IMR-90 (cell line): Measurements from ENCODE around the gene BLTP3B. TPM values are rescaled to one million over a fixed set of nuclear protein-coding genes. Genes with fewer than 3 reads are reported as not detected.

Experiments
- ATAC-seq: fragments of 200-7000 bp; cut with Tn5 transposase; 2 replicates; pipeline ENCODE4 v1.9.1; 2020; ENCODE audit warnings: low read depth, mild to moderate bottlenecking, moderate library complexity
- BruUV-seq: library from RNA; stranded (reverse); fragments of 400-500 nt; replicated peaks from 2 replicates; lab custom pipeline; 2021; lab: Mats Ljungman, UMichigan
- CTCF ChIA-PET: fragments of 300-600 bp; formaldehyde crosslinking; extraction: SDS; loops from one replicate; lab custom pipeline; 2021; ENCODE audit warnings: antibody characterized with exemption; lab: Yijun Ruan, JAX
- POLR2A ChIA-PET: fragments of 300-600 bp; sonication (Branson Sonifier 250); formaldehyde crosslinking; loops from one replicate; lab custom pipeline; 2022; ENCODE audit warnings: antibody characterized with exemption; ENCODE audit not compliant: unreplicated experiment; lab: Charles Lee
- DNase-seq: peaks from one replicate; pipeline ENCODE4 v3.0.0; 2013
- H2AFZ ChIP-seq: replicated peaks from 2 replicates; pipeline ENCODE3; 2013; ENCODE audit warnings: low read length, mild to moderate bottlenecking; ENCODE audit not compliant: poor library complexity
- H2AK5ac ChIP-seq: 2 replicates; pipeline ENCODE4 v1.6.1; 2013; ENCODE audit warnings: low read depth, low read length, inconsistent platforms
- H2AK9ac ChIP-seq: replicated peaks from 2 replicates; pipeline ENCODE3; 2013; ENCODE audit warnings: mild to moderate bottlenecking, low read depth, low read length, moderate library complexity; ENCODE audit not compliant: poor library complexity
- H2BK120ac ChIP-seq: 2 replicates; pipeline ENCODE4 v1.6.1; 2013; ENCODE audit warnings: low read depth, low read length, inconsistent platforms
- H2BK15ac ChIP-seq: 3 replicates; pipeline ENCODE4 v1.6.1; 2013; ENCODE audit warnings: low read depth, low read length, inconsistent platforms
- H2BK20ac ChIP-seq: 2 replicates; pipeline ENCODE4 v1.6.1; 2013; ENCODE audit warnings: low read depth, mild to moderate bottlenecking, inconsistent platforms, low read length, moderate library complexity
- H2BK5ac ChIP-seq: 2 replicates; pipeline ENCODE4 v1.6.1; 2013; ENCODE audit warnings: mild to moderate bottlenecking, low read depth, low read length, inconsistent platforms; ENCODE audit not compliant: poor library complexity, severe bottlenecking
- H3K14ac ChIP-seq: replicated peaks from 2 replicates; pipeline ENCODE4 v1.6.1; 2013; ENCODE audit warnings: low read depth, low read length, inconsistent platforms
- H3K18ac ChIP-seq: 2 replicates; pipeline ENCODE4 v1.6.1; 2013; ENCODE audit warnings: low read depth, low read length, control low read depth
- H3K23ac ChIP-seq: 2 replicates; pipeline ENCODE4 v1.6.1; 2013; ENCODE audit warnings: low read depth, low read length, inconsistent platforms
- H3K27ac ChIP-seq: 2 replicates; pipeline ENCODE4 v1.5.1; 2013; ENCODE audit warnings: mild to moderate bottlenecking, control low read depth, low read length; ENCODE audit not compliant: insufficient read depth
- H3K27me3 ChIP-seq: 2 replicates; pipeline ENCODE4 v1.6.1; 2013; ENCODE audit warnings: low read length; ENCODE audit not compliant: control insufficient read depth, insufficient read depth
- H3K36me3 ChIP-seq: 2 replicates; pipeline ENCODE4 v1.6.1; 2013; ENCODE audit warnings: low read length, mixed read lengths; ENCODE audit not compliant: control insufficient read depth, insufficient read depth
- H3K4ac ChIP-seq: 2 replicates; pipeline ENCODE4 v1.6.1; 2013; ENCODE audit warnings: low read depth, low read length, inconsistent platforms
- H3K4me1 ChIP-seq: 2 replicates; pipeline ENCODE4 v1.6.1; 2013; ENCODE audit warnings: low read length, mixed read lengths; ENCODE audit not compliant: control insufficient read depth, insufficient read depth
- H3K4me2 ChIP-seq: 2 replicates; pipeline ENCODE4 v1.6.1; 2013; ENCODE audit warnings: low read depth, mild to moderate bottlenecking, control low read depth, low read length, moderate library complexity
- H3K4me3 ChIP-seq: 2 replicates; pipeline ENCODE4 v1.5.1; 2013; ENCODE audit warnings: low read depth, mild to moderate bottlenecking, control low read depth, low read length, moderate library complexity; ENCODE audit not compliant: insufficient read depth
- H3K56ac ChIP-seq: 2 replicates; pipeline ENCODE4 v1.6.1; 2013; ENCODE audit warnings: low read length, inconsistent platforms; ENCODE audit not compliant: insufficient read depth; ENCODE audit errors: extremely low read depth
- H3K79me1 ChIP-seq, 2 experiments: 2 replicates each; pipeline ENCODE4 v1.6.1; 2013; ENCODE audit warnings: low read length in 2 of 2, inconsistent platforms in 1 of 2, low read depth in 1 of 2
- H3K9ac ChIP-seq: 2 replicates; pipeline ENCODE4 v1.6.1; 2013; ENCODE audit warnings: low read depth, low read length, control low read depth
- H3K9me1 ChIP-seq: 2 replicates; pipeline ENCODE4 v1.6.1; 2013; ENCODE audit warnings: low read length, inconsistent platforms; ENCODE audit not compliant: insufficient read depth
- H3K9me3 ChIP-seq: 2 replicates; pipeline ENCODE4 v1.6.1; 2013; ENCODE audit warnings: low read length; ENCODE audit not compliant: control insufficient read depth, insufficient read depth
- H4K20me1 ChIP-seq: 2 replicates; pipeline ENCODE4 v1.6.1; 2013; ENCODE audit warnings: low read length, inconsistent platforms; ENCODE audit not compliant: insufficient read depth
- H4K5ac ChIP-seq: 2 replicates; pipeline ENCODE4 v1.6.1; 2013; ENCODE audit warnings: mild to moderate bottlenecking, low read depth, low read length, control low read depth
- H4K8ac ChIP-seq, 2 experiments: 2 replicates each; pipeline ENCODE4 v1.6.1; 2013; ENCODE audit warnings: low read depth in 2 of 2, low read length in 2 of 2, control low read depth in 1 of 2, inconsistent platforms in 1 of 2
- H4K91ac ChIP-seq: 2 replicates; pipeline ENCODE4 v1.6.1; 2013; ENCODE audit warnings: low read depth, low read length, inconsistent platforms; ENCODE audit not compliant: insufficient read depth
- BHLHE40 ChIP-seq: fragments of 150-350 bp; IDR thresholded peaks from 2 replicates; pipeline ENCODE4 v1.6.1; 2016; ENCODE audit warnings: mild to moderate bottlenecking, low read depth, low read length
- CEBPB ChIP-seq: IDR thresholded peaks from 2 replicates; pipeline ENCODE4 v1.6.1; 2012; ENCODE audit warnings: low read depth, low read length, improper control_type of control experiment
- CHD1 ChIP-seq: IDR thresholded peaks from 2 replicates; pipeline ENCODE4 v1.6.1; 2012; ENCODE audit warnings: low read depth, low read length, improper control_type of control experiment
- FOS ChIP-seq: fragments of 150-350 bp; IDR thresholded peaks from 2 replicates; pipeline ENCODE4 v1.6.1; 2016; ENCODE audit warnings: low read depth, low read length
- MAZ ChIP-seq: IDR thresholded peaks from 2 replicates; pipeline ENCODE4 v1.6.1; 2012; ENCODE audit warnings: low read depth, mild to moderate bottlenecking, low read length, improper control_type of control experiment, moderate library complexity, borderline replicate concordance
- MXI1 ChIP-seq: IDR thresholded peaks from 2 replicates; pipeline ENCODE4 v1.6.1; 2012; ENCODE audit warnings: low read depth, mild to moderate bottlenecking, low read length, moderate library complexity, borderline replicate concordance
- NFE2L2 ChIP-seq: fragments of 150-350 bp; IDR thresholded peaks from 2 replicates; pipeline ENCODE4 v1.6.1; 2016; ENCODE audit warnings: low read depth, mild to moderate bottlenecking, low read length
- POLR2A ChIP-seq: IDR thresholded peaks from 2 replicates; pipeline ENCODE4 v1.6.1; 2012; ENCODE audit warnings: mild to moderate bottlenecking, low read depth, low read length
- RAD21 ChIP-seq: IDR thresholded peaks from 2 replicates; pipeline ENCODE4 v1.6.1; 2012; ENCODE audit warnings: low read length, improper control_type of control experiment
- RCOR1 ChIP-seq: IDR thresholded peaks from 2 replicates; pipeline ENCODE4 v1.6.1; 2012; ENCODE audit warnings: mild to moderate bottlenecking, low read length, improper control_type of control experiment; ENCODE audit not compliant: insufficient replicate concordance
- RFX5 ChIP-seq: IDR thresholded peaks from 2 replicates; pipeline ENCODE4 v1.8.0; 2012; ENCODE audit warnings: low read depth, mild to moderate bottlenecking, low read length, moderate library complexity
- SMC3 ChIP-seq: fragments of 150-350 bp; IDR thresholded peaks from 2 replicates; pipeline ENCODE4 v1.6.1; 2016; ENCODE audit warnings: low read depth, mild to moderate bottlenecking, antibody characterized with exemption, low read length, moderate library complexity
- USF2 ChIP-seq: fragments of 150-350 bp; IDR thresholded peaks from 2 replicates; pipeline ENCODE4 v1.6.1; 2017; ENCODE audit warnings: mild to moderate bottlenecking, antibody characterized with exemption, low read length, low read depth
- WGBS, 2 experiments: methylation state at CpG; one replicate each; pipeline versions ENCODE4 v1.1.5 to v1.1.7; 2013; ENCODE audit warnings: missing lambda C conversion rate in 2 of 2; ENCODE audit not compliant: insufficient read length in 1 of 2; ENCODE audit errors: extremely low coverage in 2 of 2; 5-methylcytosine and 5-hydroxymethylcytosine counted together
- dilution Hi-C: fragments of 300-500 bp; cut with HindIII; formaldehyde crosslinking; loops from one replicate; pipeline ENCODE4 v1.14.3; 2018; ENCODE audit warnings: low sequenced_read_pairs; ENCODE audit not compliant: unreplicated experiment
- in situ Hi-C: fragments of 300-500 bp; cut with MboI; formaldehyde crosslinking; loops from 3 replicates; pipeline ENCODE4 v1.14.3; 2019; ENCODE audit warnings: low sequenced_read_pairs, inconsistent platforms, mixed read lengths
- intact Hi-C: fragments of 100-400 bp; cut with micrococcal nuclease; formaldehyde crosslinking; loops from 2 replicates; pipeline ENCODE4 v1.10.0; 2022
- polyA plus RNA-seq, 3 experiments: library from polyadenylated mRNA; depleted of rRNA; stranded (reverse); fragments of >200 nt; gene quantifications; 2 replicates each; pipeline ENCODE4 v1.2.3, GENCODE V29; 2012; ENCODE audit warnings: low replicate concordance in 1 of 3
- total RNA-seq: library from RNA; depleted of rRNA; stranded (reverse); fragments of >200 nt; gene quantifications from 2 replicates; pipeline ENCODE4 v1.2.3, GENCODE V29; 2012
- TF ChIP-seq, protein P1 (sequence below): conservative IDR thresholded peaks from 2 replicates; pipeline ENCODE4 v1.5.1; 2012; ENCODE audit warnings: mild to moderate bottlenecking, low read depth, low read length, improper control_type of control experiment

Gene BLTP3B
- total and polyA plus RNA-seq, 2 of the 4 experiments (the other 2 are of a cell fraction) = 8.9 to 38.7 TPM

DNA sequence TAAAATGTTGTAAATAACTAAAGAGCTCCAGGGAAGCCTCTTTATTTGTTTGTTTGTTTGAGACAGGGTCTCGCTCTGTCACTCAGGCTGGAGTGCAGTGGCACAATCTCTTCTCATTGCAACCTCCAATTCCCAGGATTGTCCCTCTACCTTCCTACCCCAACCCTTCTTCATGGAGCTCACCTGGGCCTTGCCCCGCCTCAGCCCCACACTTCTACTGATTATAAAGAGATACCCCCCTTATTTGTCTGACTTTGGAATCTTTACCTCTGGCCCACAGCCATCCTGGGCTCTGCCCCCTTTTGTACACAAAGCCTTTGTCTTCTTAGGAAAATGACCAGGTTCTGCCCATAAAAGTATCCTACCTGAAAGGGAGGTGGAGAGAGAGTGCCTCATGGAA is 9.1 kb upstream of the BLTP3B start:
- no peak overlapping the region for H3K27ac ChIP-seq
- no peak overlapping the region for H3K9ac ChIP-seq
- no peak for DNase-seq
- intact Hi-C loops (no loop called here), dilution Hi-C loops (no loop called here), in situ Hi-C loops (no loop called here)
- no peak overlapping the region for H2BK120ac ChIP-seq
- H2AFZ ChIP-seq = no peak overlapping the region
- no peak overlapping the region for H3K4ac ChIP-seq
- no peaks in the 10 kb centered on the region for H4K20me1 ChIP-seq
- no TSS peak for BruUV-seq
- H3K56ac ChIP-seq = no peak overlapping the region
- no peak overlapping the region for H3K4me2 ChIP-seq
- H3K36me3 ChIP-seq = no peaks in the 10 kb centered on the region
- no peak overlapping the region for H4K5ac ChIP-seq
- no peak overlapping the region for H2BK5ac ChIP-seq
- WGBS, 2 experiments = no CpG with 5 or more reads among the region's 2 CpGs
- no peak overlapping the region for H3K4me3 ChIP-seq
- ATAC-seq = no peak
- no peaks in the 10 kb centered on the region for H3K4me1 ChIP-seq
- no peaks in the 10 kb centered on the region for H3K79me1 ChIP-seq
- no peak overlapping the region for H2AK5ac ChIP-seq
- CTCF ChIA-PET = no interaction called here
- H2AK9ac ChIP-seq = no peak overlapping the region
- POLR2A ChIA-PET = no interaction called here
- H4K8ac ChIP-seq = no peak overlapping the region
- H3K18ac ChIP-seq = no peak overlapping the region
- no peak overlapping the region for H3K14ac ChIP-seq
- H3K27me3 ChIP-seq = no peaks in the 10 kb centered on the region; the same call in 1 of the 2 replicates
- TF ChIP-seq FOS (no peak), CHD1 (no peak), RAD21 (no peak), NFE2L2 (no peak), BHLHE40 (no peak), SMC3 (no peak), MAZ (no peak), CEBPB (no peak), POLR2A (no peak), RCOR1 (no peak), MXI1 (no peak), USF2 (no peak), RFX5 (no peak)
- TF ChIP-seq, protein P1, sequence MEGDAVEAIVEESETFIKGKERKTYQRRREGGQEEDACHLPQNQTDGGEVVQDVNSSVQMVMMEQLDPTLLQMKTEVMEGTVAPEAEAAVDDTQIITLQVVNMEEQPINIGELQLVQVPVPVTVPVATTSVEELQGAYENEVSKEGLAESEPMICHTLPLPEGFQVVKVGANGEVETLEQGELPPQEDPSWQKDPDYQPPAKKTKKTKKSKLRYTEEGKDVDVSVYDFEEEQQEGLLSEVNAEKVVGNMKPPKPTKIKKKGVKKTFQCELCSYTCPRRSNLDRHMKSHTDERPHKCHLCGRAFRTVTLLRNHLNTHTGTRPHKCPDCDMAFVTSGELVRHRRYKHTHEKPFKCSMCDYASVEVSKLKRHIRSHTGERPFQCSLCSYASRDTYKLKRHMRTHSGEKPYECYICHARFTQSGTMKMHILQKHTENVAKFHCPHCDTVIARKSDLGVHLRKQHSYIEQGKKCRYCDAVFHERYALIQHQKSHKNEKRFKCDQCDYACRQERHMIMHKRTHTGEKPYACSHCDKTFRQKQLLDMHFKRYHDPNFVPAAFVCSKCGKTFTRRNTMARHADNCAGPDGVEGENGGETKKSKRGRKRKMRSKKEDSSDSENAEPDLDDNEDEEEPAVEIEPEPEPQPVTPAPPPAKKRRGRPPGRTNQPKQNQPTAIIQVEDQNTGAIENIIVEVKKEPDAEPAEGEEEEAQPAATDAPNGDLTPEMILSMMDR = no peak
- no peak overlapping the region for H4K91ac ChIP-seq
- H2BK15ac ChIP-seq = no peak overlapping the region
- H3K23ac ChIP-seq = no peak overlapping the region
- H3K9me1 ChIP-seq = no peaks in the 10 kb centered on the region
- no peaks in the 10 kb centered on the region for H3K9me3 ChIP-seq
- no peak overlapping the region for H2BK20ac ChIP-seq
